PC-3 (cell line): Measurements from ENCODE around the gene PHTF2.

Source experiments
- EZH2 ChIP-seq: fragments of 300-600 bp; sonication (generic); IDR thresholded peaks from one replicate; pipeline ENCODE4 v1.6.1; 2017; ENCODE audit warnings: antibody characterized with exemption, mild to moderate bottlenecking, low read length; ENCODE audit not compliant: unreplicated experiment
- TF ChIP-seq, protein P1 (sequence below): fragments of 300-600 bp; sonication (generic); conservative IDR thresholded peaks from 2 replicates; pipeline ENCODE4 v1.5.1; 2017; ENCODE audit warnings: antibody characterized with exemption, low read depth, mild to moderate bottlenecking, low read length

DNA sequence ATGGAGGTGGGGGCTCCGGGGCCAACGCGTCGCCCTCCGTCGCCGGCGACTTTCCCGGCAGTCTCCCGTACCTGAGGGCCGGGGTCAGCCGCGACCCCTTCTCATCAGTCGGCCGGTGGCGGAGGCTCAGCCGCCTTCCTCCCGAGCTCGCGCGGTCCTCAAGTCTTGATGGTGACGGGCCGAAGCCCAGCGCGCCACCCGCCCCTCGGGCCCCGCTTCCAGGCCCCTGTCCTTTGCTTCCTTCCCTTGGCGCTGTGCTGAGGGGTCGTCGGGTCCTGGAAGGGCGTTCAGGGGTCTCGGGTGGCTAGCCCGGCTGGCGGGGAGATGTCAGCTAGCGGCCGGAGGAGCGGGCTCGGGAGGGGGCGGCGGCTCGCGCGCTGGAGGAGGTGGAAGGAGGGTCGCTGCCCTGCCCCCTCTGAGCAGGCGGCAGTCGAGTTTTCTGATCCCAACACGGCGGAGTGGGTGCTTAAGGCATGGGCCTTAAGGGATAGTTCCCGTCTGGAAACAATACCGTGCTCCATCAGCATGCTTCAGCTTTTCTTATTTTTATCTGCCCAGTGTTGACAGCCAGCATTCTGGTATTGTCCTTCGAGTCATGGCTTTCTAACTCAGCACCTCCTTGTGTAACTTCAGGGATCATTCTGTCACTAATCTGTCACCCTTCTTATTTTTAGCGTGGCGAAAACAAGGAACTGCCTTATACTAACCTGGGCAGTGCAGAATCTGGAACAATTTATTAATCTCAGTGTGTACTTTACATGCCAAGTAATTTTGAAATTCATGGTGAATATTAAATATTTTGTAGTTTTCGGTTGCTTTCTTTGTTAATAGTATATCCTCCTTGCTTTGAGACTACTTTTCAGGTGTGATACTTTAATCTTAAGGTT is 748 bp downstream of the PHTF2 start:
- TF ChIP-seq, protein P1, sequence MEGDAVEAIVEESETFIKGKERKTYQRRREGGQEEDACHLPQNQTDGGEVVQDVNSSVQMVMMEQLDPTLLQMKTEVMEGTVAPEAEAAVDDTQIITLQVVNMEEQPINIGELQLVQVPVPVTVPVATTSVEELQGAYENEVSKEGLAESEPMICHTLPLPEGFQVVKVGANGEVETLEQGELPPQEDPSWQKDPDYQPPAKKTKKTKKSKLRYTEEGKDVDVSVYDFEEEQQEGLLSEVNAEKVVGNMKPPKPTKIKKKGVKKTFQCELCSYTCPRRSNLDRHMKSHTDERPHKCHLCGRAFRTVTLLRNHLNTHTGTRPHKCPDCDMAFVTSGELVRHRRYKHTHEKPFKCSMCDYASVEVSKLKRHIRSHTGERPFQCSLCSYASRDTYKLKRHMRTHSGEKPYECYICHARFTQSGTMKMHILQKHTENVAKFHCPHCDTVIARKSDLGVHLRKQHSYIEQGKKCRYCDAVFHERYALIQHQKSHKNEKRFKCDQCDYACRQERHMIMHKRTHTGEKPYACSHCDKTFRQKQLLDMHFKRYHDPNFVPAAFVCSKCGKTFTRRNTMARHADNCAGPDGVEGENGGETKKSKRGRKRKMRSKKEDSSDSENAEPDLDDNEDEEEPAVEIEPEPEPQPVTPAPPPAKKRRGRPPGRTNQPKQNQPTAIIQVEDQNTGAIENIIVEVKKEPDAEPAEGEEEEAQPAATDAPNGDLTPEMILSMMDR = no peak; the same call in 1 of the 2 replicates
- TF ChIP-seq EZH2 = no peak
